NCI-H1930 (cell line): ENCODE measurements around the gene ATP10B.

Source experiments
- DNase-seq, 2 experiments: peaks; one replicate each; lab custom pipeline; 2025; lab: John Stamatoyannopoulos, UW

The ATP10B gene

DNA sequence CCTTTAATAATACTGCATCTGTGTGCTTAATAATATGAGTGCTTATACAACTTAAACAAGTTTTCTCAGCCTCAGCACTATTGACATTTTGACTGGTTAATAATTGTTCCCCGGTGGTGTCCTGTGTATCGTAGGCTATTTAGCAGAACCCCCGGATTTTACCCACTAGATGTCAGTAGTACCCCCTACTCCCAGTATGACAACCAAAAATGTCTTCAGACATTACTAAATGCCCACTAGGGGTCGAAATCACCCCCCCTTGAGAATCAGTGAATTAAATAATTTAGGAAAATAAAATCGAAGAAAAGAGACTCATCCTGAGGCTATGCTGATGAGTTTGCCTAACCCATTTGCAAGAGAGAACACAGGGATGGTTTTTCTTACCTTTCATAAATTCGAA, 166.3 kb downstream of the ATP10B start:
- no peak for DNase-seq

DNA sequence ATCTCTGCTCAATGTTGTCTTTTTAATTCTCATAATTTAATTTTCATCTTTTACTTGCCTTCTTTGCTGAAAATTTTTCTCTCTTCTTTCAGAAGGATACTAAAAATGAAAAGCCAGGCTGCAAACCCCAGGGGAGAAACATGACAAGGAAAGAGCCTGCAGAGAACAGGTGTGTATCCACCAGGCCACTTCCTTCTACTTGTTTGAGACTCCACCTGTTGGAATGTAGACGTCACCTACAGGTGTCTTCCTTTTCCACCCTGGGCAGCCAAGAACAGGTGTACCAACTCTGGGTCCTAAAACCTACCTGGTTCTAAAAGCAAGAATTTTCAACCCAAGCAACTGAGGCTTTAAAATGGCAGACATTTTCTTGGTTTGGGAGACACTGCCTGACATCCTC, 166.8 kb downstream of the ATP10B start:
- no peak for DNase-seq

DNA sequence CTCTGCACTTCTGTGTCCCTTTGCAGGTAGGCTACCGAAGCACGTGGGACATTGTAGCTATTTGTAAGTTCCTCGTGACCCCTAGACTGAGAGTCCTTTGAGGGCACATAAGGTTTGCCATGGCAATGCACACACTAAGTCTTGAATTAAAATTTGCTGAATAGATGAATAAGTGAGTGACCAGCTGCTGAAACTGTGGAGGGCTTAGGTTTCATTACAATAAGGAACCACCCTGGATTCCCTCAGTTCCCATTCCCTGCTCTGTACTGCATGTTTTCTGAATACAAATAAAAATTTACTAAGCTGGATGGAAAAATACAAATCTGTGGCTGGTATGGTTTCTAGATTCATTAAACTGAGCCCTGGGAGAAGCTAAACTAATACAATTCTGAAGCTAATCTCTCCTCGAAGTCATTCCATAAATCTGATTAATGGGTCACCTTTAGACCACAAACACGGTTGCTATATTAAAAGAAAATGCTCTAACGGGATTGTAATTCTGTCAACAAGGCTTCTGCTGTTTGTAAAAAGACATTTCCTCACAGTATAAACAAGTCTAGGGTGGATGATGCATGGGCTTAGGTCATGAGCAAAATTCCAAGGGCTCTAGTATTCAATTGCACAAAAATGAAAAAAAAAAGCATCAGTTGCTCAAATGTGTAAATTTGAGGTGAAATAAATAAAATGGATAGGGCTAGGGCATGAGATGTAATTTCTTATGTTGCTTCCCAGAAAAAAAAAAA, 172.3 kb downstream of the ATP10B start:
- DNase-seq = no peak

DNA sequence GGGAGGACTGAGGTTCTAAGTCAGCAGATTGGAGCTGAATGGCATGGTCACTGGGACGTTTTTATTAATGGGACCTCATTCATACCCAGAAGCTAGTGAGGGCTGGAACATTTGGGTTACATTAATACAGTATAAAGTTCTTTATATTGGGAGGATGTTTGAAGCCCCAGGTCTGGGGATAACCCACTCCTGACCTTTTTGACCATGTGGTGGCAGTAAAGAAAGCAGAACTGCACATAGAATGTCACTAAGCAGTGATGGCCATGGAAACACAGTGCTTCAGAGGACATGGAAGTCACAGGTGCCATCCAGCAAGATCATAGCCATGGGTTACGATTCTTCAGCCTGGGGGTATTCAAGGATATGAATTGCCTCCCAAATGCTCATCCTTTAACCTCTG, 176.0 kb downstream of the ATP10B start:
- DNase-seq = no peak

DNA sequence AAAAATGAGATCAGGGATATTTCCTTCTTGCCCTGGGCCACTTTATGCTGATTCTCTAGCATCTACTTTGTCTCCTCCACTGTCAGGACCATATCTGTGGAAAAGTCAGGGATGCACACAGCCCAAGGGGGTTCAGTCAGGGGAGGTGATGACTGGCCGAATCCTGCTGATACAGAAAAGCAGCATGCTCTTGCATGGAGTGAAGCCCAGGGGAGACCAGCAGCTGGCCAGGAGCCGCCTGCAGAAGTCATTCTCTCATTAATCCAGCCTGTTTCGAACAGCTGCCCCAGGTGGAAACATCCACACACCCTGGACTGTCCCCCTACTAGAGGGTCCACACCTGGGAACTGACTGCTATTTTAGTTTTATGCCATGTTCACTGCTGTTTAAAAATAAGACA, 177.1 kb downstream of the ATP10B start:
- no peak for DNase-seq

DNA sequence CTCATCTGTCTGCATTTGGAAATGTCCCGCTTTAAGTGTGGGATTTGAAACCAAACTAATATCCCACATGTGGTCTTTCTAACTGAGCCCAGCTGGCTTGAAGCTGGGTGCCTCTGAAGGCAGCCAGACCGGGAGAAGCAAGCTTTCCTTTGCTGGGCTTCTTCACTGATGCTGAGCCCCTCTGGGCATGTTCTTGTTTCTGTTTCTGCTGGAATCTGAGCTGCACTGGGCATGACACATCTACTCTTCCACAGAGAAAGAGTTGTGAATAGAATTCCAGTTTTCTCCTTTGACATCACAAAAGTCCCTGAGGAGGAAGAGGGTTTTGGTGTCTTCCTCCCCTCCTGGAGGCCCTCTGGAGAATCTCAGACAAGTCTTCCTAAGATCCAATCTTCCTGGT, 179.5 kb downstream of the ATP10B start:
- no peak for DNase-seq

DNA sequence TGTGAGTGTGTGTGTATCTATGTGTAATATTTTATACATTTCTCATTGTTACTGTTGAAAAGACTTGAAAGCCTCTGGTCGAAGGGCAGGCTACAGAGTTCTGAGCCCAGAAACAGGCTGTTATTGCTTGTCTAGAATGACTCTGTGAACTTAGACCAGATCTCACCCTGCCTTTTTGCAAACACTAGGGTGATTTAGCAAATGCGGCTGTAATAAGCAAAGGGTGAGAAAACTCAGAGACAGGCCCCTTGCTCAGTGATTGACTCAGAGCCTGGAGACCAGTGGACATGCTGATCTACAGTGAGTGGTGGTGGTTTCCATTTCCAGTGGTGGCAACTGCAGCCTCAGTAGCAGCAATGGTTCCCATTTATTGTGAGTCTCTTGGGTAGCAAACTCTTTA, 183.7 kb downstream of the ATP10B start:
- no peak for DNase-seq

DNA sequence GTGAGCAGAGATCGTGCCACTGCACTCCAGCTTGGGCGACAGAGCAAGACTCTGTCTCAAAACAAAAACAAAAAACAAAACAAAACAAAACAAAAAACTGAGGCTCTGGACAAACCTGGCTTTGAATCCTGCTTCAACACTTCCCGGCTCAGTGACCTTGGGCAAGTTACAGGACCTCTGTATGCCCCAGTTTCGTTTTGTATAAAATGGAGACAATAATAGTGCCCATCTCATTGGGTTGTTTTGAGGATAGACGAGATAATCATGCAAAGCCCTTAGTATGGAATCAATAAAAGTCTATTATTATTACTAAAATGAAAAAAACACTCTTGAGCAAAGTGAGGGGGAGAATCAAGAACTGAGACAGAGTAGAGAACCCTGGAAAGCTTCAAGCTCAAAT, 184.9 kb downstream of the ATP10B start:
- DNase-seq = no peak

DNA sequence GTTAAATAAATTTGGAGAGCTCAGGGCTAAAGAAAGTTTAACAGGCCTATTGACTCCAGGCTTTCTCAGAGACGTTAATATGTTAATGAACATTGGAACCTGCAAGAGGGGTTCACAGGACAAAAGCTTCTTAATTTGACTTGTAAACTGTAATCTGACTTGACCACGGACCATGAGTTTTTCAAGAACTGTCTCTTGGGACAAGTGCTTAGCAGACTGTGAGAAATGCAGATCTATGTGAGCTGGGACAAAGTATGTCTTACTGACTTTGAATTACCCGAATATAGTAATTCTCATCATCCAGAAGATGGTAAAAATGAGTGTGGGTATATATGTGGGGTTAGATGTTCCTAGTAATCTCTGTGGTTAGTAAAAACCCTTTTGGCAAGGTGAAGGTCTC, 186.6 kb downstream of the ATP10B start:
- no peak for DNase-seq

DNA sequence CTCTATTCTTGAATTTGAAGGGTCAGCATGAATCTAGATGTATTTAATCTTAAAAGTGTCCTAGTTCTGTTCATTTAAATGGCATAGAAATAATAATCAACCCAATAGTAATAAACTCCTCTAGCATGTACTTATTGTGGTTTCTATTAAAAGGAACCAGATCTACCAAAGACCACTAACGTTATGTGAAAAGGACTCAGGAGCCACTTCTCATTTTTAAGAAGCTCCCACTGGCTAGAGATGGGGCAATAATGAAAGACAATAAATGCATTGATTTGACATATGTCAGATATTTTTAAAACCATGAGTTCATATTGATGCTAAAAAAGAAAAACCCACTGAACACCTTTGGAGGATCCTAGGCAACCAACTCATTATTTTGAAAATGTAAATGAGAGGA, 191.9 kb downstream of the ATP10B start:
- no peak for DNase-seq

DNA sequence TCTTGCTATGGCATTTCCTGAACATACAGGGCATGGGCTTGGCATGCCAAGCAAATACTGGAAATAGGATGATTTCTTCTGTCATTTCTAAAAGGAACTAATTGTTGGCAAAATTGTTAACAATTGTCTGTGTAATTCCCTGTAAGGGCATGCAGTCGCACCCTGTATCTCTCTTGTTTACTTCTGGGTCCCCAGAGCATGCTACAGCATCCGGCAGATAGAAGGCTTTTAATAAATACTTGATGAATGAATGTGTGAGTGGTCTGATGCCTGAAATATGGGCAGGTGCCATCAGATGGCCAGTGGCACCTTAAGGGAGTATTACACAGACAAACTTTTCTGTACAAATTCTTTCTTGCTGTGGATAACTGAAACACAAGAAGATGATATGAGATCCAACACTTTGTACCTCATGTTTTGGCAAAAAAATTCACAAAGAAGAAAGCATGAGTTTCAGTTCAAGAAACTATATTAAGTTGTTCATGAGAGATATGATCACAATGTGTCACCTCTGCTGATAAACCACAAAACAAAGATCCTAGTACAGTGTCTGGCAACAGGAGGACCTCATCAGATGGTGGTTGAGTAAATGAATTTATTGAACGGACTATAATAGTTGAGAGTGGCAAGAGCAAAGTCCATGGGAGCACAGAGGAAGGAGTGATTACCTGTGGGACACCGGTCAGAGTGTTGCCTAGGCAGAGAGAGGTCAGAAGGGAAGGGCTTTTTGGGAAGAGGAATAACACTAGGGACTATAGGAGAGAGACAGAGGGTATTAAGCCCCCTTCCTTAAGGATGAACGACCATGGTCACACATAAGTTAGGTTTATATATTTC, 194.2 kb downstream of the ATP10B start:
- no peak for DNase-seq

DNA sequence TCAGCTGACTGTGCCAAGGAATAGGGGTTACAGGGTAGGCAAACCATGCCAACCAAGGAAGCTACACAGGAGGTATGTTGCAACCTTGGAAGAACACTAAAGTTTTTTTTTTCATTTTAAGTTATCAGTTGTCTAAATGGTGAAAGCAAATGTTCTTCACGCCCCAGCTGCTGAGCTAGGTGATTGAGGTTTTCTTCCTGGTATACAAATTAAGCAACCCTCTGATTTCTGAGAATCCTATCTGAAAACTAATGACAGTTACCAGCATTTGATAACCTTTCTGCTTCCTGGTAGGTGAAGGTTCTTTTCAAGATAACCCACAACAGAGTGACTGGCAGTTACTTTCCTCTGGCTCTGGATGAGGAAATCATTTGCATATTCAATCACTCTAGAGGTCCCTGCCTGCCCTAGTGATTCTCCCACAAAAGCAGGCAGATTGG, 194.9 kb downstream of the ATP10B start:
- no peak for DNase-seq

DNA sequence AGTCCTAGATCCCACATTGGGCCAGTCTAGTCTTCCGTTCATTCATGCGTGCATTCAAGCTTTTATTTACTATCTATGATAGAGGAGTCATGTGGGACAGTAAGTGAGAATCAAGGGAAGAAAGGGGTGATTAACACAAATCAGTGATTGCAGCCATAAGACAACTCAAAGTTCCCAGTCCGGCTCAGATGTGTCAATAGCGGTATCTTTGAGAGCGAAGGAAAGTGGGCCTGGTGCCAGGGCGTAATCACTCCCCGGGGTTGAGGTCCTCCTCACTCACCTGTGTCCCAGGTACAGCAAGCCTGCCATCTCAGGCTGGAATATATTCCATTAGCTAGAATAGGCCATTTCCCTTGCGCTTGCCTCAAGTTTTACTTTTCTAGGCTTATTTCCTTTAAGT, 196.3 kb downstream of the ATP10B start:
- no peak for DNase-seq

DNA sequence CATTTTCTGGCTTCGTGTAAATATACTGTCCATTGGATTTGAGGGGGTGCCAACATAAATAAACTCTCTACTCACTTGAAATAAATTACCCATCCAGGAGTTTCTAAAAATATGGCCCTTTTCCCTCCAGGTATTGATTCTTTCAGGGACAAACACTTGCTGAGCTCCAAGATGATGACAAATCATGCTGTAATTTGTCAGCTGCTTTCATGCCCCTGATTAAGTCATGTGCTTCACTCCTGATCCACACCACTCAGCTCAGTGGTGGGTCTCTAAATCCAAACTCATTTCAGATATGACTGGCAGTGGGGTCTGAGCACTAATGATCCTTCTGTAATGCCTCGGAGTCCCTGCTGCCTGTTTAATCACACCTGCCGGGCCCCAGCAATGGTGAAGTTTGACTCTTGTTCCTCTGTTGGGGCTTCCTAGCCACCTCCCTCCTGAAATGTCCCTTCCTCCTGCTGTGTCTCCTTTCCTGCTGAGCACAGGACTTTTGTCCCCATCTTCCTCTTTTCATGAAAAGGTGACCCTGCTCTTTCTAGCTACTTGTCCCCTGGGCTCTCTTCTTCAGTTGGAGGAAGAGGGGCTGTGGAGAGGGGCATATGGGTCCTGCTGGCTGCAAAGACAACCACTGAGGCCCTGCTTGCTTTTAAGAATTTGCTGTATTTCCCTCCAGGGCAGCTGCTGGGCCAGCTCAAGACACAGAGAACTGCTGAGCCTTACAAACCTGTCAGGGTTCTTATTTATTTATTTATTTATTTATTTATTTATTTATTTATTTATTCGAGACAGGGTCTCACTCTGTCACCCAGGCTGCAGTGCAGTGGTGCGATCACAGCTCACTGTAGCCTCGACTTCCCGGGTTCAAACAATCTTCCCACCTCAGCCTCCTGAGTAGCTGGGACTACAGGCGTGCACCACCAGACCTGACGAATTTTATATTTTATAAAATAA, 200.0 kb downstream of the ATP10B start:
- DNase-seq = no peak

DNA sequence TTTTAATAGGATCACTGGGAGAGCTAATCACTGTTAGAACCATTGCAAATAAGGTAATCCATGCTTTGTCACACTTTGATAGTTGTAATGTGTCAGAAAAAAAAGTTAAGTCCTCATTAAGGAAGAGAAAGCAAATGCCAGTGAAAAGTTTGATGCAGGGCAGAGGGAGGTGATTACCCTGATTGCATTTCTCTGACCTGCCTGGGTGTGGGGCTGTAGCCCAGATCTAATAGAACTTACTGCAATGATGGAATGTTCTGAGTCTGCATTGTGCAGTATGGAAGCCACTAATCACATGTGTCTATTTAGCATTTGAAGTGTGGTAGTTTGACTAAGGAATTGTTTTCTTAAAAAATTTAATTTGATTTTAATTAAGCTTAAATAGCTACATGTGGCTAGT, 202.7 kb downstream of the ATP10B start:
- no peak for DNase-seq

DNA sequence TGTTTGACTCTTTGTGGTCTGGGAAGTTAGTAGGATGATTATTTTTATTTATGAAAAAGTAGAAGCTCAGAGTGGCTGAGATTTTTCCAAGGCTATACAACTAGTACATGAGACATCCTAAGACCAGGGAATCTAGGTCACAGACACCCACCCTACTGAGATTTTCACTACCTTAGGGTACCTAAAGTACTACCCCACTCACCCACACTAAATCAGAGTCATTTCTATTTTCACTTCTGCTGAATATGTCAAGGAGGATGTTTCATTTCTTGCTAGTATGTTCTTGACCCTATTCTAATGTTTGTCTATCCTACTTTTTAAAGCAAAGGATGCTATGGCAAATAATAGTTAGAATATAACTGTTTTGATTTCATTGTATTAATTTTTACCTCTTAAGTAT, 206.0 kb downstream of the ATP10B start:
- no peak for DNase-seq

DNA sequence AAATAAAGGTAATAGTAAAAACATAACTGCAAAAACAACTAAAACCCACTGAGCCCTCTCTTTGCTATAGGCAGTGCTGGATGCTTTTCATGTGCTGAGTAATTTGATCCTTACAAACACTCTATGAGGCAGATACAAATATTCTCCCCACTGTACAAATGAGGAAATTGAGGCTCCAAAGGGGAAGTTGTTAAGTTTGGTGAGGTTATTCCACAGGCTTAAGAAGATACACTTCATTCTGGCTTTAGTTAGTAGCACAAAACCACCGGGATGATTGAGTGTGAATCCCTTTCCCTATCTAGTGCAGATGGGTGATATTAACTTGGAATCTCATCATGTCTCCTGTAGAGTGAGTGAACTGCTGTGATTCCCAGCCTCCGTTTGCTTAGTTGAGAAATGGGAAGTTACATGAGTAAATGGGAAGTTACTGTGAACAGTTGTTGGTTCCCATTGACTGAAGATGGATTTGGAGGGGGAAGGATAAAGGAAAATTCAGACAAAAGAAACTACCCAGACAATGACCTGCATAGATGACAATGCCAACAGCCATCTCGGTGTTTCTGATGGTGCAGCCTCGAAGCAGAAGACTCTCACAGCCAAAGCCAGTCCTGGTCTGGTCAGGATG, 208.3 kb downstream of the ATP10B start:
- DNase-seq = no peak

DNA sequence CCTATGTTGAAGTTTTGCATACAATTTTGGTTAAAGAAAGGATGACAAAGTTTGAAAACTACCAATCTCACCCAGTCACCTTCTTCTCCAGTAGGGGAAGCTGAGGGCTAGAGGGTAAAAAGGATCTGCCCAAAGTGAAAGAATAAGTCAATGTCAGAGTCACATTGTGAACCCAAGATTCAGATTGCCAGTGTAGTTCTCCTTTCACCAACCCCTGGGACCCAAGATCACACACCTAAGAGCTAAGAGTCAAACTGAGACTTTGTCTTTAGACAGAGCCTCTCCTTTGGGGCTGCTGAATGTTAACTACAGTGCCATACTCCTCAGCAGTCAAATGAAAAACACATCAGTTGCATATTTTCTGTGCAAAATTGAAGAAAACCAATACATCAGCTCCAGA, 210.6 kb downstream of the ATP10B start:
- no peak for DNase-seq

DNA sequence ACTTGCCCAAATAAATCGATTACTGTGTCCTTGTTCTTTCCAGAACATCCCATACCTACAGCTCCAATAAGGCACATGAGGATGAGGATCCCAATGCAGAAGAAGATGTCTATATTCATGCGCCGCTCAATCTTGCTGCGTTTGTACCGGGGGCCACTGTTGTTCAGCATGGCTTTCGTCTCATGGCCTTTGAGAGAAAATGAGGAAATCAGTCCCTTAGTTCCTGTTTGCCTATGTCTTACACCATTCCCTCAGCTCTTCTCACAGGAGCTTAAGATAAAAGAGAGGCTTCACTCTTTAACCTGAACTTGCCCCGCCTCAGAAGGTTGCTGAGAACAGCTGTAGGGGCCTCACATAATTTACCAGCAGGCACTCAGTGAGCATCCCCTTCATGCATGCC, 211.6 kb downstream of the ATP10B start:
- no peak for DNase-seq

DNA sequence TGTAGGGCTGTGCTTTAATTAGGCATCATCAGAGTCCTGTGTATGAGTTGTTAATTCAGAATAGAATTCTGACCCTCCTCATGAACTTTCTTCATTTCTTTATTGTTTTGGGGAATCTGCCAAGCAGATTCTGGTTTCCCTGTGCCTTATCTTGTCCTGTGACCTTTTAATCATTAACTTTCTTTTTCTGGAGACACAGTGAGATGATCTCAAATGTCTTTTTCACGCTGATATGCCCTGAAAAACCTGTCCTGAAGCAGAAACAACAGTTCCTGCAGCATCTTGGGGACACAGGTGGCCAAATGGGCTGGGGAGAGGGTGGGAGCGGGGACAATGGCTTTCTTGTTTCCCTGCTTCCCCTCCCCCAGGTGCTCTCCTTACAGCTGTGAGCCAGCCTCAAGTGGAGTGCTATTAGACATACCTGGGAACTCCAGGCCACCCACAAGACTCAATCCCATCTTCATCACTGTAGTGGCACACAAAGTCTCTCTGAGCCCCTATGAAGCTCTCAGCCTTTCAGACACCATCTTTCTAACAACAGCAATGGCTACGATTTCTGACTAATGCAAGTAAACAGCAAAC, 213.8 kb downstream of the ATP10B start:
- DNase-seq = no peak

DNA sequence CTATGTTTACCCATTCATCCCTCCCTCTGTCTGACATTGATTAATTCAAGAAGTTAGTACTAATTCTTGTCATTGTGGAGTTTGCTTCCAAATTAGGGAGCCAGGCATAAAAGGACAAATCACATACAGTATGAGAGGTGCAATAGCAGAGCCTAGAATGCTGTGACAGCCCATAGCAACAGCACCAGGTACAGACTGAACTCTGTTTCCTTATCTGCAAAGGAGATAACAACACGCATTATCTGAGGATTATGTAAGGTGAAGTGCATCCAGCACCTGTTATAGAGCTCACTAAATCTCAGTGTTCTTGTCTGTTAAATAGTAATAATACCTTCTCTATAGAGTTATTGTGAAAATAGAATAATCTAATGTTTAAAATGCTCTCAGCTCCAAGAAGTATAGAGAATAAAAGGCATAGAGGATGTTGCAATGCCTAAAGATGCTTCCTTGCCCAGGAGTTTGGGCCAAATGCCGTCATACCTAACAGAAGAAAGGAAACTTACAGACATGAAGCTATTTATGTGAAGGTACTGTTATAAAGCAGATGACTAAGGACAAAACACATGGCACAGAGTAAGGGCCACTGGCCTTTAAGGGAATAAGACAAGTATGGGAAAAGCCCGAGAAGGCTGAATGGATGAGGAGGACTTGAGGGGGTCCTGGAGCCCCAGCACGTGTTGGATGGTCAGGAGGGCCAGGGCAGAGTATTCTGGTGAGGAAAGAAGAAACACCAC, 214.5 kb downstream of the ATP10B start:
- no peak for DNase-seq
